ENCODE data around the gene PDE4D. TPM values are rescaled to one million over a fixed set of nuclear protein-coding genes. Genes with fewer than 3 reads are reported as not detected.

The PDE4D gene
- total and polyA plus RNA-seq, 2 of the 4 experiments (the other 2 are of a cell fraction): 1.4 to 7.9 TPM

DNA sequence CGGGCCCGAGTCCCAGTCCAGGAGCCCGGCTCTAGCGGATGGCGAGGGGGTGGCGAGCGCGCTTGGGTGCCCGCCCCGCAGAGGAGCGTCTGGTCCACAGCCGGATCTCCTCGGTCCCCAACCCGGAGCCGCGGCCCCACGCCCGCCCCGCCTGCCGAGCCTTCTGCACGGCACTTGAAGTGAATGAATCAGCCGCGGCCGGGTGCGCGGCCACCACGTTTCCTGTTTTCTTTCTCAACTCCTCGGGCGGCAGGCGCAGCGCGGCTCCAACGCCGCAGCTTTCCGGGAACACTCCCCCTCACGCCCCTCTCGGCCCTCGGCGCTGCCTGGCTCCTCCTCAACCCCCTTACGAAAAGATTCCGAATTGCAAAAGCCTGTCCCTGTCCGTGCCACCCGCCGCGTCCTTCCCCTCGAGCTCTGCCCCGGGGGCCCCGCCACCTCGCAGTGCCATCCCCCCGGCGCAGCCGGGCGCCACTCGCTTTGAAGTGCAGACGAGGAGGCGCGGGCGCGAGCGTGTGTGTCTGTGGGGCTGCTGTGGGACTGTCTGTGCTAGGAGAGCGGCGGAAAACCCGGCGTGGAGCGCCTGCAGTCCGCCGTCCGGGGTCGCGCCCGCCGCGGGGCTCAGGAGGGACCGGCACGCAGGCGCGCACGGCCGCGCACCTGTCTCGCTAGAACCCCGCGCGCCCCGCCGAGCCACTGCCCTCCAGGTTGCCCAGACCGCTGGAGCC lies 854.1 kb downstream of the PDE4D start:
- Histone ChIP-seq H3K79me1 (ENCODE audit: low read depth in 1 of 2, low read length in 2 of 2) (peaks cover 7 to 31% of the 10 kb centered on the region in 2 experiments), H3K4me1 (ENCODE audit: control insufficient read depth, insufficient read depth, low read length) (peaks cover 9% of the 10 kb centered on the region), H3K4me3 (ENCODE audit: insufficient read depth, low read depth, low read length) (peak overlapping the region; percentile 99), H2AFZ (replicated peaks; ENCODE audit: low read length, poor library complexity) (peak overlapping the region; percentile 95), H2BK120ac (ENCODE audit: low read depth, low read length) (peak overlapping the region; percentile 93), H3K36me3 (ENCODE audit: control insufficient read depth, insufficient read depth, low read length) (no peaks in the 10 kb centered on the region; the same call in 1 of the 2 replicates), H2BK15ac (ENCODE audit: low read depth, low read length) (peak overlapping the region; percentile 30; the same call in 1 of the 3 replicates), H3K18ac (ENCODE audit: low read depth, low read length) (peak overlapping the region; percentile 98; the same call in 1 of the 2 replicates), H4K20me1 (ENCODE audit: insufficient read depth, low read length) (no peaks in the 10 kb centered on the region; the same call in 1 of the 2 replicates), H4K5ac (ENCODE audit: low read depth, low read length) (peak overlapping the region; percentile 92; the same call in 1 of the 2 replicates), H4K91ac (ENCODE audit: insufficient read depth, low read depth, low read length) (peak overlapping the region; percentile 89; the same call in 1 of the 2 replicates), H3K4ac (ENCODE audit: low read depth, low read length) (peak overlapping the region; percentile 93), H3K4me2 (ENCODE audit: low read depth, low read length) (peak overlapping the region; percentile 94), H2BK5ac (ENCODE audit: low read depth, low read length, poor library complexity, severe bottlenecking) (peak overlapping the region; percentile 91), H3K9me3 (ENCODE audit: control insufficient read depth, insufficient read depth, low read length) (no peaks in the 10 kb centered on the region), H3K56ac (ENCODE audit: extremely low read depth, insufficient read depth, low read length) (peak overlapping the region; percentile 40; the same call in 1 of the 2 replicates), H2AK5ac (ENCODE audit: low read depth, low read length) (no peak overlapping the region), H2BK20ac (ENCODE audit: low read depth, low read length) (peak overlapping the region; percentile 28; the same call in 1 of the 2 replicates), H3K27me3 (ENCODE audit: control insufficient read depth, insufficient read depth, low read length) (no peaks in the 10 kb centered on the region), H4K8ac (ENCODE audit: low read depth in 2 of 2, low read length in 2 of 2) (peak overlapping the region; percentile 62 to 91; a peak in 3 of 4 replicates), H3K27ac (ENCODE audit: insufficient read depth, low read length) (peak overlapping the region; percentile 98), H3K9ac (ENCODE audit: low read depth, low read length) (peak overlapping the region; percentile 100), H3K23ac (ENCODE audit: low read depth, low read length) (peak overlapping the region; percentile 80; the same call in 1 of the 2 replicates), H2AK9ac (replicated peaks; ENCODE audit: low read depth, low read length, poor library complexity) (peak overlapping the region; percentile 71), H3K9me1 (ENCODE audit: insufficient read depth, low read length) (0 out of 2 replicates have a peak, but pooled peaks cover 3% of the 10 kb centered on the region), H3K14ac (replicated peaks; ENCODE audit: low read depth, low read length) (peak overlapping the region; percentile 95)
- in situ Hi-C loops (cut with MboI; ENCODE audit: low sequenced_read_pairs): no loop called here
- 2% methylated on average over 31 of the region's 87 CpGs; no CpG with 5 or more reads in 1 of the 2 experiments for WGBS, 2 experiments (ENCODE audit: extremely low coverage in 2 of 2, insufficient read length in 1 of 2)
- DNase-seq (peak; percentile 76), ATAC-seq (ENCODE audit: low read depth) (peak; percentile 64)
- TF ChIP-seq BHLHE40 (IDR thresholded peaks at IDR 0.05; ENCODE audit: low read depth, low read length) (peak; percentile 74), FOS (IDR thresholded peaks at IDR 0.05; ENCODE audit: low read depth, low read length) (peak; percentile 44; the same call in 1 of the 2 replicates), RCOR1 (IDR thresholded peaks at IDR 0.05; ENCODE audit: insufficient replicate concordance, low read length) (no peak), CEBPB (IDR thresholded peaks at IDR 0.05; ENCODE audit: low read depth, low read length) (peak; percentile 27), CHD1 (IDR thresholded peaks at IDR 0.05; ENCODE audit: low read depth, low read length) (peak; percentile 90; the same call in 1 of the 2 replicates), RAD21 (IDR thresholded peaks at IDR 0.05; ENCODE audit: low read length) (peak; percentile 24), POLR2A (IDR thresholded peaks at IDR 0.05; ENCODE audit: low read depth, low read length) (peak; percentile 74), RFX5 (IDR thresholded peaks at IDR 0.05; ENCODE audit: low read depth, low read length) (no peak)
- BruUV-seq (replicated peaks): no TSS peak
- ChIA-PET CTCF (no interaction called here), POLR2A (ENCODE audit: unreplicated experiment) (no interaction called here)
- dilution Hi-C loops (cut with HindIII; ENCODE audit: low sequenced_read_pairs, unreplicated experiment): no loop called here
- intact Hi-C loops (cut with micrococcal nuclease): loop anchor here (1.0 to 5.0 kb wide), 6 partner anchors 23 to 328 kb away; no protein-coding TSS in a partner anchor

Data from IMR-90 (cell line).